ENCODE results near the gene BCLAF1. TPM values are rescaled to one million over a fixed set of nuclear protein-coding genes. Genes with fewer than 3 reads are reported as not detected.

The BCLAF1 gene
- total and polyA plus RNA-seq, 2 of the 8 experiments (the other 6 are each of a cell fraction or from before 2014, with no cell fraction given): 30.5 to 230 TPM

DNA sequence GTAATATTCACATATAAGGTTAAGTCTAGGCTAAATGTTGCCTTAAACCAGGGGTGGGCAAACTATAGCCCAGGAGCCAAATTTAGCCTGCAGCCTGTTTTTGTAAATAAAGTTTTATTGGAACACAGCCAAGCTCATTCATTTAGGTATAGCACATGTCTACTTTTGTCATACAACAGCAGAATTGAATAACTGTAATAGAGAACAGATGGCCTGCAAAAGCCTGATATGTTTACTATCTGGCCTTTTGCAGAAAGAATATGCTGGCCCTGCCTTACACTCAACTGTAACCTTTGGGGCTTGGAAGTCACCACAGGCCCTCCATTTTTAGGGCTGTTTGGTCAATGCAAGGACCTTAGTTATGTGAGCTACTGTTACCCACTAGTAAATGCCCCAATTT lies 17.7 kb upstream of the BCLAF1 start:
- Histone ChIP-seq H3K4me3 (ENCODE audit: extremely low read depth in 1 of 4, insufficient read depth in 2 of 4, low read depth in 3 of 4, low read length in 4 of 4) (no peak overlapping the region), H4K20me1 (replicated peaks in 1 of 2; ENCODE audit: control insufficient read depth in 1 of 2, insufficient read depth in 2 of 2, low read length in 2 of 2) (no peaks in the 10 kb centered on the region), H2BK20ac (ENCODE audit: low read length) (no peak overlapping the region), H3K14ac (ENCODE audit: insufficient read length) (no peak overlapping the region), H2AK5ac (ENCODE audit: low read depth, low read length) (no peak overlapping the region), H3K4me2 (ENCODE audit: insufficient read depth in 1 of 2, low read depth in 2 of 2, low read length in 2 of 2) (no peak overlapping the region), H3K9ac (replicated peaks in 1 of 4; ENCODE audit: extremely low read depth in 1 of 4, low read depth in 3 of 4, low read length in 3 of 4) (no peak overlapping the region), H3K27ac (ENCODE audit: low read depth, low read length) (no peak overlapping the region), H3K79me2 (ENCODE audit: control insufficient read depth in 1 of 2, insufficient read depth in 2 of 2, low read length in 2 of 2) (no peaks in the 10 kb centered on the region), H3K18ac (ENCODE audit: extremely low read depth, low read length) (no peak overlapping the region), H4K91ac (replicated peaks; ENCODE audit: insufficient read length, low read length) (no peak overlapping the region), H3K79me1 (ENCODE audit: low read depth, low read length) (no peaks in the 10 kb centered on the region), H4K8ac (ENCODE audit: extremely low read depth, insufficient read depth, low read length) (no peak overlapping the region), H3K4me1 (replicated peaks in 1 of 4; ENCODE audit: control insufficient read depth in 3 of 4, insufficient read depth in 4 of 4, low read length in 3 of 4) (no peaks in the 10 kb centered on the region), H3K4ac (replicated peaks; ENCODE audit: insufficient read length, low read depth, low read length) (no peak overlapping the region), H2BK15ac (ENCODE audit: low read length) (no peak overlapping the region), H3K9me3 (ENCODE audit: insufficient read depth in 2 of 2, low read depth in 1 of 2, low read length in 1 of 2) (no peaks in the 10 kb centered on the region), H3K36me3 (ENCODE audit: control insufficient read depth in 2 of 4, insufficient read depth in 4 of 4, low read length in 3 of 4) (no peaks in the 10 kb centered on the region), H4K5ac (ENCODE audit: insufficient read length, low read depth, low read length) (no peak overlapping the region), H3K56ac (replicated peaks; ENCODE audit: insufficient read length, low read depth, low read length) (no peak overlapping the region), H2BK120ac (replicated peaks; ENCODE audit: low read depth, low read length) (no peak overlapping the region), H3K23me2 (ENCODE audit: low read depth, low read length) (no peaks in the 10 kb centered on the region), H3K23ac (ENCODE audit: insufficient read length) (no peak overlapping the region), H2BK12ac (ENCODE audit: low read depth, low read length) (no peak overlapping the region), H2BK5ac (ENCODE audit: low read depth, low read length) (no peak overlapping the region), H3K27me3 (replicated peaks in 1 of 4; ENCODE audit: control insufficient read depth in 3 of 4, extremely low read depth in 1 of 4, insufficient read depth in 3 of 4, low read length in 3 of 4) (no peaks in the 10 kb centered on the region), H2AFZ (ENCODE audit: low read length) (no peak overlapping the region)
- no peak for FAIRE-seq
- TF ChIP-seq SIX5 (IDR thresholded peaks at IDR 0.05; ENCODE audit: low read depth, low read length) (no peak), NANOG (IDR thresholded peaks at IDR 0.05; ENCODE audit: insufficient read depth, low read depth, low read length, poor library complexity, severe bottlenecking) (no peak), RBBP5 (IDR thresholded peaks at IDR 0.05; ENCODE audit: borderline replicate concordance, low read depth, low read length) (no peak), FOSL1 (IDR thresholded peaks at IDR 0.05; ENCODE audit: insufficient read depth, low read depth, low read length) (no peak), BRCA1 (IDR thresholded peaks at IDR 0.05; ENCODE audit: low read depth, low read length) (no peak), CBX5 (IDR thresholded peaks at IDR 0.05; ENCODE audit: low read depth, low read length) (no peak), SAP30 (IDR thresholded peaks at IDR 0.05; ENCODE audit: insufficient read depth, insufficient replicate concordance, low read length) (no peak), CHD2 (IDR thresholded peaks at IDR 0.05; ENCODE audit: low read length) (no peak)
- TF ChIP-seq, protein P1, sequence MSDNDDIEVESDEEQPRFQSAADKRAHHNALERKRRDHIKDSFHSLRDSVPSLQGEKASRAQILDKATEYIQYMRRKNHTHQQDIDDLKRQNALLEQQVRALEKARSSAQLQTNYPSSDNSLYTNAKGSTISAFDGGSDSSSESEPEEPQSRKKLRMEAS (IDR thresholded peaks at IDR 0.05): no peak
- TF ChIP-seq, protein P2, sequence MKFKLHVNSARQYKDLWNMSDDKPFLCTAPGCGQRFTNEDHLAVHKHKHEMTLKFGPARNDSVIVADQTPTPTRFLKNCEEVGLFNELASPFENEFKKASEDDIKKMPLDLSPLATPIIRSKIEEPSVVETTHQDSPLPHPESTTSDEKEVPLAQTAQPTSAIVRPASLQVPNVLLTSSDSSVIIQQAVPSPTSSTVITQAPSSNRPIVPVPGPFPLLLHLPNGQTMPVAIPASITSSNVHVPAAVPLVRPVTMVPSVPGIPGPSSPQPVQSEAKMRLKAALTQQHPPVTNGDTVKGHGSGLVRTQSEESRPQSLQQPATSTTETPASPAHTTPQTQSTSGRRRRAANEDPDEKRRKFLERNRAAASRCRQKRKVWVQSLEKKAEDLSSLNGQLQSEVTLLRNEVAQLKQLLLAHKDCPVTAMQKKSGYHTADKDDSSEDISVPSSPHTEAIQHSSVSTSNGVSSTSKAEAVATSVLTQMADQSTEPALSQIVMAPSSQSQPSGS (IDR thresholded peaks at IDR 0.05; ENCODE audit: low read length): no peak
- CTCF ChIA-PET (ENCODE audit: partially characterized antibody): interaction anchor here (1.4 to 4.3 kb wide), 2 partner anchors 10 to 66 kb away, joined by 3 to 23 read pairs; no protein-coding TSS in a partner anchor
- POLR2A ChIA-PET (ENCODE audit: partially characterized antibody): interaction anchor here (1.9 to 2.0 kb wide), 2 partner anchors 17 to 19 kb away, joined by 8 read pairs; partner anchors contain the start of gene BCLAF1
- no peak for DNase-seq (ENCODE audit: low read depth in 1 of 2, low spot score in 2 of 2)

Measured in H1 (cell line).